Naive thymus-derived CD4-positive, alpha-beta T cell (primary cell): ENCODE results near the gene LY6G5B. TPM values are rescaled to one million over a fixed set of nuclear protein-coding genes. Genes with fewer than 3 reads are reported as not detected.
A peak's percentile ranks its signal among the peaks of the same experiment; 100 is the strongest.

ENCODE experiments used
- ATAC-seq: fragments of 150-1000 bp; cut with Tn5 transposase; 2 replicates; pipeline ENCODE4 v1.10.0; 2021; ENCODE audit warnings: mild to moderate bottlenecking, moderate library complexity
- CTCF ChIA-PET: fragments of 350-600 bp; sonication (Branson Sonifier 250); formaldehyde crosslinking; loops from one replicate; lab custom pipeline; 2021; ENCODE audit warnings: antibody characterized with exemption; lab: Charles Lee
- POLR2A ChIA-PET: fragments of 350-600 bp; sonication (Branson Sonifier 250); formaldehyde crosslinking; loops from one replicate; lab custom pipeline; 2021; ENCODE audit warnings: antibody characterized with exemption, inconsistent platforms; lab: Charles Lee
- DNase-seq, 9 donors: peaks; one replicate each; pipeline versions ENCODE4 v3.0.0 to v3.0.0-alpha.2; 2020 to 2022; ENCODE audit warnings: mixed read lengths in 1 of 9
- H3K27ac ChIP-seq: one replicate; pipeline ENCODE4 v1.7.0; 2013; ENCODE audit warnings: mild to moderate bottlenecking, low read depth, low read length, moderate library complexity
- H3K27me3 ChIP-seq, 2 donors: one replicate each; pipeline ENCODE4 v1.7.0; 2013; ENCODE audit warnings: low read length in 2 of 2, mild to moderate bottlenecking in 2 of 2, moderate library complexity in 2 of 2; ENCODE audit not compliant: control insufficient read depth in 2 of 2, insufficient read depth in 2 of 2
- H3K36me3 ChIP-seq, 3 experiments: 1 replicate in 2 of 3; 2 replicates in 1 of 3; pipeline ENCODE4 v1.7.0; 2013; ENCODE audit warnings: low read length in 3 of 3, mild to moderate bottlenecking in 3 of 3, moderate library complexity in 1 of 3; ENCODE audit not compliant: insufficient read depth in 3 of 3, control insufficient read depth in 2 of 3
- H3K4me1 ChIP-seq, 2 donors: one replicate each; pipeline ENCODE4 v1.7.0; 2013; ENCODE audit warnings: low read length in 2 of 2, mild to moderate bottlenecking in 2 of 2, moderate library complexity in 1 of 2; ENCODE audit not compliant: control insufficient read depth in 2 of 2, insufficient read depth in 2 of 2
- H3K4me3 ChIP-seq: 2 replicates; pipeline ENCODE4 v1.7.0; 2013; ENCODE audit warnings: mild to moderate bottlenecking, low read length
- H3K9me3 ChIP-seq, 3 experiments: 1 replicate in 2 of 3; 2 replicates in 1 of 3; pipeline ENCODE4 v1.7.0; 2013; ENCODE audit warnings: low read length in 3 of 3; ENCODE audit not compliant: control insufficient read depth in 2 of 3
- H3K27ac Mint-ChIP-seq, 9 donors: one replicate each; pipeline ENCODE4 v1.8.0; 2020 to 2022; ENCODE audit warnings: mixed read lengths in 9 of 9, mild to moderate bottlenecking in 8 of 9, moderate library complexity in 5 of 9, inconsistent platforms in 2 of 9
- H3K27me3 Mint-ChIP-seq, 5 donors: one replicate each; pipeline ENCODE4 v1.8.0; 2021 to 2022; ENCODE audit warnings: mixed read lengths in 5 of 5, mild to moderate bottlenecking in 1 of 5
- H3K36me3 Mint-ChIP-seq, 5 donors: one replicate each; pipeline ENCODE4 v1.8.0; 2020 to 2022; ENCODE audit warnings: mixed read lengths in 5 of 5, mild to moderate bottlenecking in 3 of 5, inconsistent platforms in 1 of 5
- H3K4me1 Mint-ChIP-seq, 7 donors: one replicate each; pipeline ENCODE4 v1.8.0; 2020 to 2022; ENCODE audit warnings: mixed read lengths in 7 of 7, mild to moderate bottlenecking in 3 of 7, inconsistent platforms in 1 of 7
- H3K4me3 Mint-ChIP-seq, 10 donors: one replicate each; pipeline ENCODE4 v1.8.0; 2020 to 2022; ENCODE audit warnings: mild to moderate bottlenecking in 10 of 10, mixed read lengths in 10 of 10, moderate library complexity in 6 of 10, inconsistent platforms in 2 of 10
- H3K9me3 Mint-ChIP-seq, 11 donors: one replicate each; pipeline ENCODE4 v1.8.0; 2020 to 2022; ENCODE audit warnings: mixed read lengths in 11 of 11, mild to moderate bottlenecking in 4 of 11, inconsistent platforms in 1 of 11, moderate library complexity in 1 of 11
- intact Hi-C, 2 donors: fragments of 100-400 bp; cut with micrococcal nuclease; formaldehyde crosslinking; loops; one replicate each; pipeline ENCODE4 v1.15.1; 2023
- polyA plus RNA-seq, 2 donors: library from polyadenylated mRNA; unstranded; fragments of 300-500 nt; fragmentation: Illumina TruSeq; gene quantifications; one replicate each; pipeline ENCODE4 v1.2.3, GENCODE V29; 2021
- total RNA-seq, 6 experiments: library from RNA in 5 of 6; stranded (reverse) in 5 of 6; gene quantifications; 1 replicate in 5 of 6; 2 replicates in 1 of 6; pipeline ENCODE4 v1.2.3 and lab custom pipeline; 2021 to 2026

Gene LY6G5B, protein sequence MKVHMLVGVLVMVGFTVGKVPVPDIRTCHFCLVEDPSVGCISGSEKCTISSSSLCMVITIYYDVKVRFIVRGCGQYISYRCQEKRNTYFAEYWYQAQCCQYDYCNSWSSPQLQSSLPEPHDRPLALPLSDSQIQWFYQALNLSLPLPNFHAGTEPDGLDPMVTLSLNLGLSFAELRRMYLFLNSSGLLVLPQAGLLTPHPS
- total RNA-seq (10 to 100 TPM; 27.7 to 51.0 (median 42.9) TPM), polyA plus RNA-seq (not detected), total RNA-seq (lab: John Stamatoyannopoulos, UW) (5.9 reads per million, percentile 27 among the genes with 10 or more reads in this experiment)

DNA sequence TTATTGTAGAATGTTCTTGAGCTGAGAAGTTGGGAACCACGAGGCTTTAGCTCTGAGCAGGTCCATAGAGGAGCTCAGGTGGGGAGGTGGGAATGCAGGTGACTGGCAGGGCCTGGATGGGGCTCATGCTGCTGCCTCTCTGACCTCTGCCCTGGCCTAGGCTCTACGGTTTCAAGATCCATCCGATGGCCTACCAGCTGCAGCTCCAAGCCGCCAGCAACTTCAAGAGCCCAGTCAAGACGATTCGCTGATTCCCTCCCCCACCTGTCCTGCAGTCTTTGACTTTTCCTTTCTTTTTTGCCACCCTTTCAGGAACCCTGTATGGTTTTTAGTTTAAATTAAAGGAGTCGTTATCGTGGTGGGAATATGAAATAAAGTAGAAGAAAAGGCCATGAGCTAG lies at the start of gene LY6G5B:
Gene LY6G5B (plus strand): TSS at position 301 of the 400 bp plus-strand sequence. CDS start 975 bp downstream, outside the sequence.
- H3K36me3 Mint-ChIP-seq = peaks cover 7 to 42% (median 17%) of the 10 kb centered on the region in 5 donors
- H3K4me3 Mint-ChIP-seq = peak within 1 kb of the TSS in 1 of 10 donors; percentile 20
- peak within 1 kb of the TSS in 5 of 9 donors; percentile 32 to 64 (median 48) for H3K27ac Mint-ChIP-seq

DNA sequence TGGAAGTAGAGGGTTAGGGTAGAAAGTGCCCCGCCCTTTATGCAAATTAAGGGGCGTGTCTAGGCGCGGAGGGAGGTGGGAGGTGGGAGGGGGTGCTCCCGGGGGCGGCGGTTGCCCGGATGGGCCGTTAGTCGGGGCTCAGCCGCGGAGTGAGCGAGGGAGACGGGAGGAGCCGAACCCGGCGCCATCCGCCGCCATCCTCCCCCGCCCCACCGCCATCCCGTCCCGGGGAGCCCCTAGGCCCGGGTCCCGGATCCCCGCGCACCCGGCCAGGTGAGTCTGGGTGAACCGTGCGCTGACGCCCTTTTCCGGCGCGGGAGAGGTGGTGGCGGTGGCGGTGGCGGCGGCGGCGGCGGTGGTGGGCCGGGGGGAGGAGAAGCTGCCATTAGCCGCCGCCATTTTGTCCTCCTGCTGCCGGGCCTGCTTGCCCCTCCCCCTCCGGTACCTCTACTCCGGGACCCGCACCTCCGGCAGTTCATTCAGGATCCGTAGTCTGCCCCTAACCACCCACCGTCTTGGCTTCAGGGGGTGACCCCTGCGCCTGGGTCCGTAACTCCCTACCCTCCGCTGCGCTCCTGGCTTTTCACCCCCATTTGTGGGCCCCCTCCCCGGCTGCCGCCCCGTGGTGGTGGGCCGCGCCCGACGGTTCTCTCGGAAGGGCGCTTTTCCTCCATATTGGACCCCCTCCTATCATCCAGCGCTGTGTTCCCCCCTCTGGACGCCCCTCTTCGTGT lies 49.0 kb upstream of the LY6G5B start, which contains the start of gene PRRC2A:
Gene PRRC2A (plus strand): TSS at position 130 of the 734 bp plus-strand sequence. CDS start 2,075 bp downstream, outside the sequence.
- Mint-ChIP-seq H3K4me3 (peak within 1 kb of the TSS; percentile 87 to 97 (median 93)), H3K27me3 (no peaks in the 10 kb centered on the region), H3K9me3 (peaks cover 0 to 2% (median 0%) of the 10 kb centered on the region in 11 donors), H3K4me1 (peaks cover 21 to 53% (median 46%) of the 10 kb centered on the region in 7 donors), H3K36me3 (peaks cover 0 to 37% (median 4%) of the 10 kb centered on the region in 5 donors), H3K27ac (peak within 1 kb of the TSS; percentile 95 to 99 (median 96))
- ATAC-seq = peak; percentile 42
- DNase-seq = peak in 4 of 9 donors; percentile 77 to 93 (median 88)
- POLR2A ChIA-PET = interaction anchor here (0.6 to 66.4 kb wide), 16 partner anchors 15 to 1805 kb away, joined by 3 to 3078 read pairs (median 4); partner anchors contain the start of genes ATP6V1G2, BAG6, C6orf47 and CSNK2B
- Histone ChIP-seq H3K27me3 (no peaks in the 10 kb centered on the region), H3K27ac (peak within 1 kb of the TSS; percentile 96), H3K4me1 (peaks cover 14 to 15% of the 10 kb centered on the region in 2 donors), H3K4me3 (peak within 1 kb of the TSS; percentile 90), H3K9me3 (no peaks in the 10 kb centered on the region), H3K36me3 (peaks cover 6 to 24% (median 6%) of the 10 kb centered on the region in 3 experiments)
- CTCF ChIA-PET = no interaction called here
- intact Hi-C loops = loop anchor here (1.0 to 5.0 kb wide), 24 partner anchors 18 to 1232 kb away; partner anchors contain the start of genes ABHD16A (in 2 of the 2), BAG6 (in 2 of the 2), NELFE (in 2 of the 2) and NFKBIL1 (in 2 of the 2)

More for the DNA sequence above, at the start of gene LY6G5B:
- ChIA-PET POLR2A (interaction anchor here (0.6 to 2.5 kb wide), 3 partner anchors 17 to 1459 kb away, joined by 3 to 10 read pairs (median 3); partner anchors contain the start of gene BAG6), CTCF (no interaction called here)
- no peak within 1 kb of the TSS for H3K27ac ChIP-seq
- intact Hi-C loops = loop anchor here (5.0 to 10.0 kb wide), 5 partner anchors 128 to 1745 kb away; partner anchors contain the start of genes CUTA (in 1 of the 2), HSD17B8 (in 1 of the 2), NELFE (in 1 of the 2) and PHF1 (in 1 of the 2)
- H3K27me3 ChIP-seq = no peaks in the 10 kb centered on the region
- peaks cover 0 to 2% (median 0%) of the 10 kb centered on the region in 5 donors for H3K27me3 Mint-ChIP-seq
- no peaks in the 10 kb centered on the region for H3K9me3 ChIP-seq
- peaks cover 8 to 38% (median 30%) of the 10 kb centered on the region in 7 donors for H3K4me1 Mint-ChIP-seq
- no peak for ATAC-seq
- H3K4me1 ChIP-seq = peaks cover 14 to 19% of the 10 kb centered on the region in 2 donors
- H3K9me3 Mint-ChIP-seq = peaks cover 0 to 3% (median 0%) of the 10 kb centered on the region in 11 donors
- peaks cover 13 to 68% (median 24%) of the 10 kb centered on the region in 3 experiments for H3K36me3 ChIP-seq
- no peak for DNase-seq
- H3K4me3 ChIP-seq = no peak within 1 kb of the TSS

DNA sequence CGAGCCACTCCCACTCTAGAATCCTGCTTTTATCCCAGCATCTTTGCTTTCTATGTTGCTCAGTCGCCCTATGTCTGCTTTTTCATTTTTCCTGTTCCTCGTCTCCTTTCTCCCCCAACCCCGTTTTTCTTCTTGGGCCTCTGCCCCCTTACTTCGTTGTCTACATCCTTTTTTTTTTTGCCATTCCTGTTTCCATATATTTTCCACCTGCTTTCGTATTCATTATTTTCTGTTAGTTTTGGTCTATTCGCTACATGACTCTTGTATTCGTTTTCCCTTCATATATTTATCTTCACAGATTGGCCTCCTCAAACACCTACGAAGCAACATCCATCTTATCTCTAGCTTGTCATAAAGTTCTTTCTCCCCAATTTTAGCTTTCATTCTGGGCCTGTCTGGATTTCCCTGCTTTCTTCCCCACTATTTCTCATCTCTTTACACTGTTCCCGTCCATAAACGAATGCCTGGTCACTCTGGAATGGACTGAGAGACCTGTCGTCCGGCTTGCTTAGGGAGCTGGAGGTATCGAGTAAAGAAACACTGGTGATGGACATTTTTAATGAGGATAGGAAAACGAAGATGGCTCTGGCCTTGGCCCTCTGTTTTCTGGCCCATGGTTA lies 48.3 kb upstream of the LY6G5B start:
- peaks cover under 1 to 41% (median 10%) of the 10 kb centered on the region in 5 donors for H3K36me3 Mint-ChIP-seq
- no peak for ATAC-seq
- peaks cover 0 to 2% (median 0%) of the 10 kb centered on the region in 11 donors for H3K9me3 Mint-ChIP-seq
- H3K4me3 Mint-ChIP-seq = peak overlapping the region; percentile 82 to 95 (median 93)
- peaks cover 15 to 46% (median 41%) of the 10 kb centered on the region in 7 donors for H3K4me1 Mint-ChIP-seq
- Histone ChIP-seq H3K9me3 (no peaks in the 10 kb centered on the region), H3K27me3 (no peaks in the 10 kb centered on the region), H3K4me1 (peaks cover 9 to 14% of the 10 kb centered on the region in 2 donors), H3K4me3 (peak overlapping the region; percentile 90), H3K36me3 (peaks cover 12 to 31% (median 13%) of the 10 kb centered on the region in 3 experiments), H3K27ac (peak overlapping the region; percentile 96)
- DNase-seq = peak in 3 of 9 donors; percentile 15 to 29 (median 21)
- intact Hi-C loops = loop anchor here (2.0 to 5.0 kb wide), 10 partner anchors 17 to 1231 kb away; partner anchors contain the start of genes NELFE (in 2 of the 2), SKIC2 (in 2 of the 2), GNL1 (in 1 of the 2) and HSPA1B (in 1 of the 2)
- ChIA-PET POLR2A (interaction anchor here (0.6 to 66.4 kb wide), 15 partner anchors 15 to 338 kb away, joined by 3 to 3078 read pairs (median 5); partner anchors contain the start of genes APOM, ATP6V1G2, BAG6 and C6orf47), CTCF (no interaction called here)
- peak overlapping the region; percentile 90 to 98 (median 96) for H3K27ac Mint-ChIP-seq
- no peaks in the 10 kb centered on the region for H3K27me3 Mint-ChIP-seq

DNA sequence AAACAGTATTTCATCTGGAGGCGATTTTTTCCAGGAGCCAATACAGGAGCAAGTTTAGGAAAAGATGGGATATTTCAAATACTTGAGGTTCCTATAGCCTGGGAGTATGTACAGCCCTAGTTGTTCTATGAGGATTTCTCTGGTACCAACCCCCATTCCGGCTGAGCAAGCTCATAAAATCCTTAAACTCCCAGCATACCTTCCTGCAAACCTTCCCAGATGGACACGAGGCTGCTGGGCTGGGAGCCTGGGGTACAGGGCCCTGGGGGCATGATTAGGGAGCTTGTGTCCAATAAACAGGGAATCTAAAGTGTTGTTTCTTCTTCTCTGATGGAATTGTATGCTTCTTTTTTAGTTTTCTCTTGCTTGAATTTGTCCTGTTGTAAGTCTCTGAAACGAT lies 47.8 kb upstream of the LY6G5B start:
- Histone ChIP-seq H3K4me1 (peaks cover 3 to 14% of the 10 kb centered on the region in 2 donors), H3K9me3 (no peaks in the 10 kb centered on the region), H3K4me3 (no peak overlapping the region), H3K36me3 (peaks cover 17 to 37% (median 18%) of the 10 kb centered on the region in 3 experiments), H3K27me3 (no peaks in the 10 kb centered on the region), H3K27ac (peak overlapping the region; percentile 96)
- DNase-seq = no peak
- H3K4me3 Mint-ChIP-seq = peak overlapping the region; percentile 82 to 95 (median 93)
- H3K4me1 Mint-ChIP-seq = peaks cover 9 to 40% (median 35%) of the 10 kb centered on the region in 7 donors
- H3K9me3 Mint-ChIP-seq = peaks cover 0 to 2% (median 0%) of the 10 kb centered on the region in 11 donors
- peaks cover 4 to 41% (median 13%) of the 10 kb centered on the region in 5 donors for H3K36me3 Mint-ChIP-seq
- no peaks in the 10 kb centered on the region for H3K27me3 Mint-ChIP-seq
- no peak for ATAC-seq
- peak overlapping the region; percentile 90 to 98 (median 96) for H3K27ac Mint-ChIP-seq
- intact Hi-C loops = loop anchor here (2.0 to 5.0 kb wide), 10 partner anchors 17 to 1230 kb away; partner anchors contain the start of genes NELFE (in 2 of the 2), SKIC2 (in 2 of the 2), GNL1 (in 1 of the 2) and HSPA1B (in 1 of the 2)
- POLR2A ChIA-PET = interaction anchor here (0.6 to 66.4 kb wide), 15 partner anchors 16 to 338 kb away, joined by 3 to 3078 read pairs (median 4); partner anchors contain the start of genes APOM, ATP6V1G2, BAG6 and C6orf47
- CTCF ChIA-PET = interaction anchor here (0.8 kb wide), 1 partner anchor 125 kb away, joined by 3 read pairs; no protein-coding TSS in a partner anchor

DNA sequence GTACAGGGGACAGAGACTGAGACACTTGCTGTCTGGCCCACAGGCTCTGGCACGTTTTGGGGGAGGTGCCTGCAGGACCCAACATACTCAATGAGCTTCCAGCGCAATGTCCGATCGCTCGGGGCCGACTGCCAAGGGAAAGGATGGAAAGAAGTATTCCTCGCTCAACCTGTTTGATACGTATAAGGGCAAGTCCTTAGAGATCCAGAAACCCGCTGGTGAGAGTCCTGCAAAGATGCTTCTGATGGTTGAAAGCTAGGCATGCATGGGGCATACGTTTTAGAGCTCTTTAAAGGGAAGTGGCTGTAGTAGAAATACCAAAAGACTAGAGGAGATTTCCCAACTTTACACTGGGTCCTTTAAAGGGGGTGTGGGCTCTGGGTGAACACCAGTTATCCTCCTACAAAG lies 47.1 kb upstream of the LY6G5B start:
- Histone ChIP-seq H3K36me3 (peaks cover 20 to 44% (median 21%) of the 10 kb centered on the region in 3 experiments), H3K27me3 (no peaks in the 10 kb centered on the region), H3K4me3 (no peak overlapping the region), H3K27ac (peak overlapping the region; percentile 96), H3K4me1 (peaks cover 3 to 14% of the 10 kb centered on the region in 2 donors), H3K9me3 (no peaks in the 10 kb centered on the region)
- ChIA-PET POLR2A (interaction anchor here (0.6 to 66.4 kb wide), 9 partner anchors 12 to 296 kb away, joined by 3 to 3078 read pairs (median 5); partner anchors contain the start of genes ATP6V1G2, BAG6, DDX39B and HSPA1B), CTCF (interaction anchor here (0.8 kb wide), 1 partner anchor 126 kb away, joined by 3 read pairs; no protein-coding TSS in a partner anchor)
- Mint-ChIP-seq H3K4me1 (peaks cover 9 to 38% (median 34%) of the 10 kb centered on the region in 7 donors), H3K9me3 (peaks cover 0 to 2% (median 0%) of the 10 kb centered on the region in 11 donors), H3K27me3 (no peaks in the 10 kb centered on the region), H3K36me3 (peaks cover 4 to 46% (median 20%) of the 10 kb centered on the region in 5 donors), H3K4me3 (peak overlapping the region in 5 of 10 donors; percentile 88 to 95 (median 93)), H3K27ac (peak overlapping the region; percentile 66 to 98 (median 96))
- intact Hi-C loops = loop anchor here (5.0 kb wide), 3 partner anchors 335 to 1230 kb away; partner anchors contain the start of genes GNL1 (in 1 of the 2), NELFE (in 1 of the 2), PRR3 (in 1 of the 2) and PSMB9 (in 1 of the 2)
- ATAC-seq (no peak), DNase-seq (no peak)
